ENCODE measurements around the gene GMFB.
"Not testable (repeated sequence)": the region's sequence is repeated elsewhere in the genome, so short reads cannot be mapped to it uniquely, and the experiment has no call there.

Gene GMFB

DNA sequence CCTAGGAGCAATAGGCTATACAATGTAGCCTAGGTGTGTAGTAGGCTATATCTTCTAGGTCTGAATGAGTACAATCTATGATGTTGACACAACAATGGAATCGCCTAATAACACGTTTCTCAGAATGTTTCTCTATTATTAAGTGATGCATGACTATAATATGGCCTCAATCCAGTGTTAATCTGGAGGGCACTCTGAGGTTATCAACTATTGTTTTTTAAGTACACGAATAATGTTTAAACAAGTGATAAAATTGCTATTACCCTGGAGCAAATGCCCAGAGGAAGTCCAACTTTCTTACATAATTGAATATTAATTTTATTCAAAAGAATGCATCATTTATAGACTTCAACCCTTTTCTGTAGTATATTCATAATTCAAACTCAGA, 31.2 kb downstream of the GMFB start:
- no peak for TF ChIP-seq CTCF (IDR thresholded peaks at IDR 0.05; ENCODE audit: extremely low read depth, insufficient read depth, missing control alignments)
- DNase-seq (ENCODE audit: low spot score): no peak
- in situ Hi-C loops (cut with MboI; ENCODE audit: low pct_unique_long_range_greater_than_20kb, low sequenced_read_pairs, unreplicated experiment): no loop called here

DNA sequence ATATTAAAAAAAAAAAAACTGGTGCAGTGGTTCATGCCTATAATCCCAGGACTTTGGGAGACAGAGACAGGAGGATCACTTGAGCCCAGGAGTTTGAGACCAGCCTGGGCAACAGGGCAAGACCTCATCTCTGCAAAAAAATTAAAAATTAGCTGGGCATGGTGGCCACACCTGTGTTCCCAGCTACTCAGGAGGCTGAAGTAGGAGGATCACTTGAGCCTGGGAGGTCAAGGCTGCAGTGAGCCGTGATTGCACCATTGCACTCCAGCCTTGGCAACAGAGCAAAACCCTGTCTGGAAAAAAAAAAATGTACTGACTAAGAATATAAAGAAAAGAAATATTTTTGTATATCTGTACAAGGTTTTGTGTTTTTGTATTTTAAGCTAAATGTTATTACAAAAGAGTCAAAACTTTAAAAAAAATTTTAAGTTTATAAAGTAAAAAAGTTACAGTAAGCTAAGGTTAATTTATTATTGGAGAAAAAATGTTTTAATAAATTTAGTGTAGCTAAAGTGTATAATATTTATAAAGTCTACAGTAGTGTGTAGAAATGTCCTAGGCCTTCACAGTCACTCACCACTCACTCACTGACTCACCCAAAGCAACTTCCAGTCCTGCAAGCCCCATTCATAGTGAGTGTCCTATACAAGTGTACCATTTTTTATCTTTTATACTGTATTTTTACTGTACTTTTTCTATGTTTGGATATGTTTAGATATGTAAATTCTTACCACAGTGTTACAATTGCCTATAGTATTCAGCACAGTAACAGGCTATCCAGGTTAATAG, 31.8 kb downstream of the GMFB start:
- in situ Hi-C loops (cut with MboI; ENCODE audit: low pct_unique_long_range_greater_than_20kb, low sequenced_read_pairs, unreplicated experiment); DNase-seq (ENCODE audit: low spot score): not testable (repeated sequence)

DNA sequence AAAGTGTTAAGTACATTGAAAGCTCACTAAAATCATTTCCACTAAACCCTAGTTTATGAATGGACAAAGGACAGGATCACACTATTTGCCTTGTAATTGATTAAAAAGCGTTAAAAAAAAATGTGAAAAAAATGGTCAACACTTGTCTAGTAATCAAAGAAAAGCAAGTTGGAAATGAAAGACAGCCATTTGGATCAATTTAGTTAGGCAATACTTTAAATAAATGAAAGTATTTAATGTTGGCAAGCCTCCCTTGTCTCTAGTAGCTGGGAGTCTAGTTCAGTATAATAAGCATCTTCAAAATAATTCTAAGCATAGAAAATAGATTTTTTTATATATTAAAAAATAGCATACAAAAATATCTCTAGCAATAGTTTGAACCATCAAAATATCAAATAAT, 33.4 kb downstream of the GMFB start:
- in situ Hi-C loops (cut with MboI; ENCODE audit: low pct_unique_long_range_greater_than_20kb, low sequenced_read_pairs, unreplicated experiment): no loop called here
- no peak for TF ChIP-seq CTCF (IDR thresholded peaks at IDR 0.05; ENCODE audit: extremely low read depth, insufficient read depth, missing control alignments)
- DNase-seq (ENCODE audit: low spot score): no peak

DNA sequence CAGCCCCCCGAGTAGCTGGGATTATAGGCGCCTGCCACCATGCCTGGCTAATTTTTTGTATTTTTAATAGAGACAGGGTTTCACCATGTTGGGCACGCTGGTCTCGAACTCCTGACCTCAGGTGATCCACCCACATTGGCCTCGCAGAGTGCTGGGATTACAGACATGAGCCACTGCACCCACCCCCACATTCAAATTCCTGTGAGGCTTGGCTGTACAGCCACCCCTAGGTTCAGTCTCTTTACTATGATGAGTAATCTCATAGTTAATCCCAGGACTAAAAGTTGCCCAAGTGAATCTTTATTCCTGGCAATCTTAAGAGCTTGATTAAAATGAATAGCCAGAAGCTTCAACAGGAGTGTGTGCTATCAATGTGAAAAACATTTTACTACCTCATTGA, 34.8 kb downstream of the GMFB start:
- in situ Hi-C loops (cut with MboI; ENCODE audit: low pct_unique_long_range_greater_than_20kb, low sequenced_read_pairs, unreplicated experiment); DNase-seq (ENCODE audit: low spot score): not testable (repeated sequence)

- TF ChIP-seq CTCF (IDR thresholded peaks at IDR 0.05; ENCODE audit: extremely low read depth, insufficient read depth, missing control alignments): no peak
- in situ Hi-C loops (cut with MboI; ENCODE audit: low pct_unique_long_range_greater_than_20kb, low sequenced_read_pairs, unreplicated experiment): no loop called here
- DNase-seq (ENCODE audit: low spot score): no peak
Observed at GRCh38 chr14:54453252-54453651, 35.5 kb downstream of the GMFB start.

DNA sequence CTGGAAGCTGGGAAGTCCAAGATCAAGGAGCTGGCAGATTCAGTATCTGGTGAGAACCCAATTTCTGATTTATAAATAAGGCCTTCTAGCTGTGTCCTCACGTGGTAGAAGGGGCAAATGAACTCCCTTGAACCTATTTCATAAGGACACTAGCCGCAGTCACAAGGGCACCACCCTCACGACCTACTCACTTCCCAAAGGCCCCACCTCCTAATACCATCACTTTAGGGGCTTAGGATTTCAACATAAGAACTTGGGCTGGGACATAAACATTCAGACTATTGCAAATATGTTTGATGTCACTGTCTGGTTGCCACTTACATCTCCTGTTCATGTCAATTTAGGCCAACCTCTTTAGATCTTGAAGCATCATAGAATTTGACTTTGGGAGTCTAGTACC, 36.8 kb downstream of the GMFB start:
- DNase-seq (ENCODE audit: low spot score): no peak
- no peak for TF ChIP-seq CTCF (IDR thresholded peaks at IDR 0.05; ENCODE audit: extremely low read depth, insufficient read depth, missing control alignments)
- in situ Hi-C loops (cut with MboI; ENCODE audit: low pct_unique_long_range_greater_than_20kb, low sequenced_read_pairs, unreplicated experiment): no loop called here

DNA sequence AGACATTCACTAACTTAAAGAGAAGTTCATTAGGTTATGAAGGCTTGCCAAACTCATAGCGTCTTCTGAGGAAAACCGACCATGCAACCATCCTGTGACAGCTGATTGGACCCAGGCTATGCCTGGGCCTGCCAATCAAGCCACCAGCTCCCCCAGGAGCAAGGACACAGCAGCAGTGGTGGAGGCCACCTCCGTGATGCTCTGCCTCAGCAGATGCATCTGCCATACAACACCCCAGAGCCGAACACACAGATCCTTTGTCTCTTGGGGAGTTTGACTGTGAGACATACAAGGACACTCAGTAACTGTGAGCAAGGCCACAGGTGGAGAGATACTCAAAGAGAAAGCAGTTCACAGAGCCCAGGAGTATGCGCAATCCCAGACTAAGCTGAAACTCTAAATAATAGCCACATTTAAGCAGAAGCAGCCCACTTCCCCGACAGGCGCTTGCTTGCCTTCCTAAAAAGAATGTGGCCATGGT, 37.6 kb downstream of the GMFB start:
- TF ChIP-seq CTCF (IDR thresholded peaks at IDR 0.05; ENCODE audit: extremely low read depth, insufficient read depth, missing control alignments): no peak
- DNase-seq (ENCODE audit: low spot score): no peak
- in situ Hi-C loops (cut with MboI; ENCODE audit: low pct_unique_long_range_greater_than_20kb, low sequenced_read_pairs, unreplicated experiment): no loop called here

GRCh38 chr14:54450535-54450934, 38.2 kb downstream of the GMFB start:
- in situ Hi-C loops (cut with MboI; ENCODE audit: low pct_unique_long_range_greater_than_20kb, low sequenced_read_pairs, unreplicated experiment): no loop called here
- DNase-seq (ENCODE audit: low spot score): no peak
- no peak for TF ChIP-seq CTCF (IDR thresholded peaks at IDR 0.05; ENCODE audit: extremely low read depth, insufficient read depth, missing control alignments)

Measured in GM13977 (cell line).